HG03039 (cell line): ENCODE results near the gene PIM2.

Experiments
- ATAC-seq: cut with Tn5 transposase; IDR thresholded peaks from one replicate; pipeline ENCODE4 v1.9.1; 2021; ENCODE audit warnings: mild to moderate bottlenecking, moderate library complexity; ENCODE audit not compliant: unreplicated experiment

The PIM2 gene

GRCh38 chrX:48918643-48919340 lies at the start of gene PIM2:
TSS of gene PIM2 (minus strand) at chrX:48919024. CDS start at chrX:48918834, 190 bp downstream.
- ATAC-seq, result peak; percentile 78

- ATAC-seq, result no peak
Observed at GRCh38 chrX:48968377-48968776, 49.6 kb upstream of the PIM2 start.

- ATAC-seq, result no peak
Observed at GRCh38 chrX:48966796-48967579, 48.2 kb upstream of the PIM2 start.

GRCh38 chrX:48965959-48966358 lies 47.1 kb upstream of the PIM2 start:
- ATAC-seq, result no peak

GRCh38 chrX:48961585-48962091 lies 42.8 kb upstream of the PIM2 start:
- no peak for ATAC-seq

GRCh38 chrX:48960291-48960690 lies 41.5 kb upstream of the PIM2 start:
- ATAC-seq, result no peak

DNA sequence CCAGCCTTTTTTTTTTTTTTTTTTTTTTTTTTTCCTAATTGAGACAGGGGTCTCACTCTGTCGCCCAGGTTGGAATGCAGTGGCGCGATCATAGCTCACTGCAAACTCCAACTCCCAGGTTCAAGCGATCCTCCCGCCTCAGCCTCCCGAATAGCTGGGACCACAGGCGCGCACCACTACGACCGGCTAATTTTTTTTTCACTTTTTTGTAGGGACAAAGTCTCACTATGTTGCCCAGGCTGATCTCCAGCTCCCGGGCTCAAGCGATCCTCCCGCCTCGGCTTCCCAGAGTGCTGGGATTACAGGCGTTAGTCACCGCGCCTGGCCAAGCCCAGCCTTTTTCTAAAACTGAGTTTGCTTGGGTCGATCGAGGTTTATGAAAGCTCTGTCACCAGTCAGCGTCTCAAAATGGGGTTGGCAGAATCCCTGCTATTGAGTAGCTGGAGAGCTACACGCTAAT lies 39.8 kb upstream of the PIM2 start:
- no peak for ATAC-seq

DNA sequence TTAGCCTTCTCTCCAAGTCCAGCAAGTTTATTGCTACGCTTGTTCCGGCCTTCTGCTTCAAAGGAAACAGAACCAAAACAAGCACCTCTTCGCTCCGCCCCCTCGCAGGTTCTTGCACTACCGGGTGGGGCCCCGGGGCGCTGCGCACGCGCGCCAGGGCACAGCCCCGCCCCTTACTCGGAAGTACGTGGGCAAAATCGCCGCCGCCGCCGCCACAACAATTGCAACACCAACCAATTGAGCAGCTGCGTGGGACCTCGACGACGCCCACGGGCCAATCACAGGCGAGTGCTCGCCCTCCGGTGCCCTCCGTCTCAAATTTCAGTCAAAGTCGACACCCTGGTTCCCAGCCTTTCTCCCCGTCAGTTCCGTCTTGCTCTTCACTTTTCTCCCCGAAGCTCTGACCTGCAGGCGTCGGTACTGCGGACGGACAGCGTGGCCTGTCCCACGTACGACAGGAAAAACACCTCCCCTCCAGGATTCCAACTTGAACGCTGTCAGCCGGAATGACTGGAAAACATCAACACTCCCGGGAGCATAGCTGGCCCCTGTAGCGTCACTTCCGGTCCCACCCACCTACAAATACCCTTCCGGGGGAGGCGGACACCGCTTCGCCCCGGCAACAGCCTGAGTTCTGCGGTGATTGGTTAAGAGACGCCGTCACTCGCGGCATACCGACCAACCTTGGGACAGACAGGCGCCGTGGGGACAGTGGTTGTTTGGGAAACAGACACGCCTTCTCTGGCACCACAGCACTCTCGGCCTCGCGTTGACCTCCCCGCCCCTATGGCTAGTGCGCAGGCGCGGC lies 39.2 kb upstream of the PIM2 start:
- peak; percentile 76 for ATAC-seq

- peak; percentile 34 for ATAC-seq
Observed at GRCh38 chrX:48957477-48957826, 38.6 kb upstream of the PIM2 start, which contains the start of gene OTUD5. TSS of gene OTUD5 (minus strand) at chrX:48957607. CDS start at chrX:48957570, 37 bp downstream.

- ATAC-seq, result peak; percentile 4
Observed at GRCh38 chrX:48956728-48957414, 38.0 kb upstream of the PIM2 start.

DNA sequence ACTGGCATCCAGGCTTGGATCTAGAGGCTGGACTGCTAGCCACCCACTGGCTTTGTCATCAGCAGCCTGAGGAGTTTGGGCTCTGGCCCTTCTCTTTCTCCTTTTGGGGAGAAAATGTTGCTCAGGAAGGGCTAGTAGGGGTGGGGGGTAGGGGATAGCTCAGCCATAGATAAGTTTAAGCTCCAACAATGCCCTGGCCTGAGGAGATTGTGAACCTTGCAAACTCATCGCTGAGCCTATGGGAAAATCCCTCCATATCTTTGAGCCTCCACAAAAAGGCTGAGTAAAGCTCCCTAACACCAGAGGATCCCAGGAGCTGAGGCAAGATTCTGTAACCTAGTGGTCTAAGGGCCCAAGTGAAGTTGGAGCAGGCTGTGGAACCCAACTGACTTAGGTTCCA lies 29.8 kb upstream of the PIM2 start:
- ATAC-seq, result no peak

DNA sequence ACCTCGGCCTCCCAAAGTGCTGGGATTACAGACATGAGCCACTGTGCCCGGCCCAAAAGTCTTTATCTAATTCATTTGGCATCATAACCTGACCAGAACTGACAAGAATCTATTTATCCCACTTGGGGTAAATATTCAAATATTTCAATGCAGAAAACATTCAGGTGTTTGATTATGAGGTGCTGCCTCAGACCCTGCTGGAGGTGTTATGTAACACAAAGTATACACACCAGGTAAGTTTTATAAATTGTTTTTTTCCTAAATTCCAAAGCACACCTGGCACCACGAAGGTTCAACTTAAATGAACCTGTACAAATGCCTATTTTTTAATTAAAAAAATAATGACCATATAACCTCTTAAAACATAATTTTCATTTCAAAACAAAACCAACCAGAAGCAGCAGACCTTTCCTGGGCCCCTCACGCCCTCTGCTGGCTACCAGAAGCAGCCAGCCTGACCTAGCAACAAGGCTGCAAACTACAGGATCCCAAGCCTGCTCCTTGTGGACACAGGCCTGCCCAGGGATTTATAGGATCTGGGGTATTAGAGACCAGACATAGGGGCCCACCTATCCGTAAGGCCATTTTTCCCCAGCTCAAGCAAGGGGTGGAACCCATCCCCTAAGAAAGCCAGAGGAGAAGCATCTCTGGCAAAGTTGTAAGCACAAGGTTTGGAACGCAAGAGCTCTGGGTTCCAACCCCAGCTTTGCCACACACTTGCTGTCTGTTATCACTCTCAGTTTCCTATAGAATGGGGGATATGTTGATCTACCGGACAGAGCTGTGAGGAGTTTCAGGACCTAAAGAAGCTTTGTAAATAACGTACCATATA lies 26.9 kb upstream of the PIM2 start:
- no peak for ATAC-seq

DNA sequence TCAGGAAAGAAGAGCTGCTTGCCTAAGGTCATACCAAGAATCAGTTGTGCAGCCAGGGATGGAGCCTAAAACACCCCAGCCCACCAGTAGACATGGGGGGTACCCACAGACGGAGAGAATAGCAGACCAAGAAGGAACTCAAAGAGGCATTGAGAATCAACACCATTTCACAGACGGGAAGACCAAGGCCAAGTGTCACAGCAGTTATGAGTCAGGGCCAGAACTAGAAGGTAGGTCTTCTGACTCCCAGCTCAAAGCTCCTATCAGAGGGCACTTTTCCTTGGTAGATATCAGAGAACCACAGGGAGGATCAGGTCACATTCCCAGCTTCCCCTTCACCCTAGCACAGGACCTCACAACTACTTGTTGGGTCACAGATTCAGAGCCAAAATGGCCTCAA lies 24.1 kb upstream of the PIM2 start:
- ATAC-seq, result no peak

DNA sequence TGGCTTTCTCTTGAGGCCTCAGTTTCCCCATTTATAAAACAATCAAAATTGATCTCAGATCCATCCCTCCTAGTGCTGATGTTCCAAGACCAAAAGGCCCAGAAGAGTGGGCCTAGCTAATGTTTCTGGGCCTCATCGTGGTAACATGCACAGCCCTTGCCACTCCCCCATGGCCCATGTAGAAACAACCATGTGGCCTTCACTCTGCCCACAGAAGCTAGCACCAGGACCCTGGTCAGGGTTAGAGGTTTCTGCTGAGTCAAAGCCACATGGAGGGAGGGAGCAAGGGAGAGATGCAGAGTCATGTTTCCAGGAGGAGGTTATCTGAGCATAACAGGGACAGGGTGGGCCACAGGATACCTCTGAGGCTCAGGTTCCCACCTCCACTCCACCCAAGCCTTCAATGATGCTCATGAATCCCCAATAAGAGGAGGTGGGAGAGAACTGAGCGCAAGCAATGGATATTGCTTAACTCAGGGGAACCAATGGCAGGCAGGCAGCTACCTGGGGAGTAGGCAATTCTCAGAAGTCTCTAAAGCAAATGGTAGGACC lies 21.7 kb upstream of the PIM2 start:
- ATAC-seq, result no peak

DNA sequence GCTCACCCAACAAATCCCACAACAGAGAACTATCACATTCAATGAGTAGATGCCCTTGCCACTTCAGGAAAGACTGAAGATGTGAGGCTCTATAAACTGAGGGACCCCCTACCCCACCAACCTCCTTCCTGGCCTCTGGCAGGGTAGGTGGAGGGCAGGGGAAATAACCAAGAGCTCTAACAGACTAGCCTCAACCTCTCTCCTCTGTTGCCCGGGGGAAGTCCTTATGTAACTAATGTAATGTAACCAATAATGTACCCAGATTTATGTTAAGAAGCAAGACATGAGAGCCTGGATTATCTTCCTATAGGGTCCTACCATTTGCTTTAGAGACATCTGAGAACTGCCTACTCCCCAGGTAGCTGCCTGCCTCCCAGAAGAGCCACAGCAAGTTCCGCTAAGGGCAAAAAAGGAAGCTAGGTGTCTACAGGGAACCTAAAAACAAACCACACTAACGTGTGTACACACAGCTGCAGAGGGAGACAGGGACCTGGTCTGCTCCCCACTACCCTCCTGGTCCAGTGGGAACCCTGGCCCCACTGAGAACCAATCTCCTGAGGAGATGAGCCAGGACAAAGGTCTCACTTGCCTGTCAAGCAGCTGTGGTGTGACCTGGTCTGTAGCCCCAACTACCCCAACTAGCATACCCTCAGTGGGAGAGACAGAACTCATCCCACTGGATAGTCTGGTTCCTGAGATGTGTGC lies 20.9 kb upstream of the PIM2 start:
- no peak for ATAC-seq

GRCh38 chrX:48938721-48939425 lies 20.0 kb upstream of the PIM2 start:
- ATAC-seq, result no peak

DNA sequence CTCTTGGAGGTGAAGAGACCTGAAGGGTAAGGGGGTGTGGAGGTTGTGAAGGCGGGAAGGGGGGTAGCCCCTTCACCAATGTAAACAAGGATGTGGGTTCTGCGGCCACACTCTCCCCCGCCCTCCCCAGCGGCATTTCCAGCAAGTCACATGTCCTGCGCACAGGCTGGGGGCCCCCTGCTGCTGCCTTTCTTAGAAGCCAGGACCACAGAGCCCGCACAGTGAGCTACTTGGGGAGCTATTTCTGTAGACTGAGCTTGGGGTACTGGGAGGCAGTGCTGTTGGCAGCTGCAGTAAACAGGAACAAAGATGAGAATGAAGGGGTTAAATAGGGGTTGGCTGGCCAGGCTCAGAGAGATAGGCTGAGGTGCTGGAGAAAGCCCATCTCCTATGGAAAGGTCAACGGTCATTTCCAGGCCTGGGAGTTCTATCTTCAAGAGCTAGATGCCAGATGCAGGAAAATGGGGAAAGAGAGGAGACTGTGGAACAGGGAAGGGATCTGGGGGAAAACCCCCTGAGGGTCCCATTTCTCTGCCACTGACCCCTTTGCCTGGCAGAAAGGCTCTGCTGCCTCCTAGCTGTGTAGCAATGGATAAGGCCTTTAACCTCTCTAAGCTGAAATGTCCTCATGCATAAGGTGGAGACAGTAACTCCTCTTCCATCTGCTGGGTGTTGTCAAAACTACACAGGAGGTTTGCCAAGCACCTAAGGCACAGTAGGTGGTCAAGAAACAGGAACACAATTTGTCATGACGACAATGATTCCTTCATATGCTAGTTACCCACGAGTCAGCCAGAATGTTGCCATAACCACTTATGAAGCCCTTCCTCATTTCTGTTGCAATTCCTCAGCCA lies 18.5 kb upstream of the PIM2 start:
- ATAC-seq, result peak; percentile 56
